Coronary artery (tissue), 2 donors: ENCODE data around the gene PIGQ.

ENCODE experiments used
- DNase-seq: peaks from one replicate; pipeline ENCODE4 v3.0.0-alpha.2; 2017; ENCODE audit warnings: low spot score
- H3K27ac ChIP-seq, 2 donors: fragments of 200-600 bp; sonication (generic); one replicate each; pipeline ENCODE4 v1.5.1; 2016 to 2019
- H3K4me3 ChIP-seq: fragments of 200-600 bp; sonication (generic); 2 replicates; pipeline ENCODE4 v1.5.1; 2016; ENCODE audit warnings: mild to moderate bottlenecking, moderate library complexity
- TF ChIP-seq, protein P1 (sequence below): fragments of 200-600 bp; sonication (generic); IDR thresholded peaks from one replicate; pipeline ENCODE4 v1.5.1; 2019; ENCODE audit warnings: antibody characterized with exemption

Gene PIGQ

DNA sequence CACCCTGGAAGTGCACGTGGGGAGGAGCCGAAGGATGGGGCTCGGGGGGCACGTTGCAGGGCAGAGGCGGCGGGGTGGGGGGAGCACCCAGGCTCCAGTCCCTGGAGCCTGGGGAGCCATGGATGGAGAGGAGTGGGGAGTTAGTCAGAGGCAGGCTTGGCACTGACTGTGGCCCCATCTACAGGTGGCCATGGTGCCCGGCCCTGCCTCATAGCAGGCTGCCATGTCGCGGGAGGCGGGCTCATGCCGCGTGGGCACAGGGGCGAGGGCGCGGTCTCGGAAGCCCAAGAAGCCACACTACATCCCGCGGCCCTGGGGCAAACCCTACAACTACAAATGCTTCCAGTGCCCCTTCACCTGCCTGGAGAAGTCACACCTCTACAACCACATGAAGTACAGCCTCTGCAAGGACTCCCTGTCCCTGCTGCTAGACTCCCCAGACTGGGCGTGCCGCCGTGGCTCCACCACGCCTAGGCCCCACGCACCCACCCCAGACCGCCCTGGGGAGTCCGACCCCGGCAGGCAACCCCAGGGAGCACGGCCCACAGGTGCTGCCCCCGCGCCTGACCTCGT lies 6.6 kb upstream of the PIGQ start:
- DNase-seq = no peak
- H3K4me3 ChIP-seq = no peak overlapping the region
- H3K27ac ChIP-seq = no peak overlapping the region
- TF ChIP-seq, protein P1, sequence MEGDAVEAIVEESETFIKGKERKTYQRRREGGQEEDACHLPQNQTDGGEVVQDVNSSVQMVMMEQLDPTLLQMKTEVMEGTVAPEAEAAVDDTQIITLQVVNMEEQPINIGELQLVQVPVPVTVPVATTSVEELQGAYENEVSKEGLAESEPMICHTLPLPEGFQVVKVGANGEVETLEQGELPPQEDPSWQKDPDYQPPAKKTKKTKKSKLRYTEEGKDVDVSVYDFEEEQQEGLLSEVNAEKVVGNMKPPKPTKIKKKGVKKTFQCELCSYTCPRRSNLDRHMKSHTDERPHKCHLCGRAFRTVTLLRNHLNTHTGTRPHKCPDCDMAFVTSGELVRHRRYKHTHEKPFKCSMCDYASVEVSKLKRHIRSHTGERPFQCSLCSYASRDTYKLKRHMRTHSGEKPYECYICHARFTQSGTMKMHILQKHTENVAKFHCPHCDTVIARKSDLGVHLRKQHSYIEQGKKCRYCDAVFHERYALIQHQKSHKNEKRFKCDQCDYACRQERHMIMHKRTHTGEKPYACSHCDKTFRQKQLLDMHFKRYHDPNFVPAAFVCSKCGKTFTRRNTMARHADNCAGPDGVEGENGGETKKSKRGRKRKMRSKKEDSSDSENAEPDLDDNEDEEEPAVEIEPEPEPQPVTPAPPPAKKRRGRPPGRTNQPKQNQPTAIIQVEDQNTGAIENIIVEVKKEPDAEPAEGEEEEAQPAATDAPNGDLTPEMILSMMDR = no peak

DNA sequence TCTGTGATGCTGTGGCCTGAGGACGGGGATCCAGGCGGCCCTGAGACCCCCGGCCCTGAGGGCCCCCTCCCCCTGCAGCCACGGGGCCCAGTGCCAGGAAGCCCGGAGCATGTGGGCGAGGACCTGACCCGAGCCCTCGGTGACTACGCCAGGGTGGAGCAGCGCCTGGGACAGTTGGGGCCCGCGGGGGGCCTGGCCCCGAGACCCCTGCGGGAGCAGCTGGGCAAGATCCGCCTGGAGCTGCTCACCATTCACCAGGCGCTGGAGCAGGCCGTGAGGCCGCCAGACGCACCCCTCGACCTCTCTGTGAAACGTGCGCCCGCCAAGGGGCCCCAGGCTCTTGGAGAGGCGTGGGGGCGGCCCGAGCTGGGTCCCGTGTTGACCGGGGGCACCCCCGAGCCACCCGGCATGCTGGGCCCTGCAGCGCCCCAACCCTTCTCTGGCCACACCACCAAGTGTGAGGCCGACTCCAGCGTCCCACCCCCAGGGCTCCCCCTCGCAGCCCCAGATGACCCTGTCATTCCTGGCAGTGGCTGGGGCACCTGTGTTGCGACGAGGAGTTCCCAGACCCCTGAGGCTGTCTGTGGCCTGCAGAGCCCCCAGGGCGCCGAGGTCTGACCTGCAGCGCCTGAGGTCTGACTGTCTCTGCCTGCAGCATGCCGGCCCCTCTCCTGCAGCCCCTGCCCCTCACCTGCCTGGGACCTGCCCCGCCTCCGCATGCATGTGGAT lies 4.9 kb upstream of the PIGQ start:
- TF ChIP-seq, protein P1 = no peak
- H3K4me3 ChIP-seq = no peak overlapping the region
- DNase-seq = no peak
- H3K27ac ChIP-seq = no peak overlapping the region

DNA sequence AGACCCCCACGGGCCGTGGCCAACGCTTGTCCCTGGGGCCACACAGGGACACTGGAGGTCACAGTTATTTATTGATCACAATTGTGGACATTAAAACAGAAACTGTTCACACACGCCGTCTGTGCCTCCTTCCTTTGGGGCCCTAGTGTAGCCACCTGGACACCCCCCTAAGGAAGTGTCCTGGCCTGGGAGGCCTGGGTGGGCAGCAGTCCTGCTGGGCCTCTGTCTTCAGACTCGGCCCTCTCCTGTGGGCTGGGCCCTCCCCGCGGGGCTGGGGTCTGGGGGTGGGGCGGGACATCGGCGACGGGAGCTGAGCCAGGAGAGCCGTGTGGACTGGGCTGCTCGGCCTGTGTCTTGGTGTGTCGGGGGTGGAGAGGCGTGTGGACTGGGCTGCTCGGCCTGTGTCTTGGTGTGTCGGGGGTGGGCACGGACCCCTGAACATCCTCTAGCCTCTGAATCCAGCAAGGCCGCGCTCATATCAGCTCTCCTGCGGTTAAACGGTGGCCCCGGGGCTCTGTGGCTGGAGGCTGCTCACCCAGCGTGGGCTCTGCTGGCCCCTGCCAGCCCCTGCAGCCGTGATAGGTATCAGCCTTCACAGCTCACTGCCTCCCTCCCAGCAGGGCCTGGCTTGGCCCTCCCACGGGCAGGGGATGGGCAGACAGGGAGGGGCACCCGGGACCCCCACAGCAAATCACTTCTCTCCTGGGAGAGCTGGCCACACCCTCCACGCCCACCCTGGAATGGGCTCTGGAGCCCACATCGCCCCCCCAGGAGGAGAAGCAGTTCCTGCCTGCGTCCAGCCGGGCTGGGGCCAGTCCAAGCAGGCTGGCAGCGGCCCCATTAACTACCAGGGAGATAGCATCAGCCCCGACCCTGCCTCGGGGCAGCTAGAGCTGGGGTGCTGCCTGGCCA lies 4.1 kb upstream of the PIGQ start:
- DNase-seq = no peak
- TF ChIP-seq, protein P1 = no peak
- H3K27ac ChIP-seq = no peak overlapping the region
- H3K4me3 ChIP-seq = peak overlapping the region; percentile 54

DNA sequence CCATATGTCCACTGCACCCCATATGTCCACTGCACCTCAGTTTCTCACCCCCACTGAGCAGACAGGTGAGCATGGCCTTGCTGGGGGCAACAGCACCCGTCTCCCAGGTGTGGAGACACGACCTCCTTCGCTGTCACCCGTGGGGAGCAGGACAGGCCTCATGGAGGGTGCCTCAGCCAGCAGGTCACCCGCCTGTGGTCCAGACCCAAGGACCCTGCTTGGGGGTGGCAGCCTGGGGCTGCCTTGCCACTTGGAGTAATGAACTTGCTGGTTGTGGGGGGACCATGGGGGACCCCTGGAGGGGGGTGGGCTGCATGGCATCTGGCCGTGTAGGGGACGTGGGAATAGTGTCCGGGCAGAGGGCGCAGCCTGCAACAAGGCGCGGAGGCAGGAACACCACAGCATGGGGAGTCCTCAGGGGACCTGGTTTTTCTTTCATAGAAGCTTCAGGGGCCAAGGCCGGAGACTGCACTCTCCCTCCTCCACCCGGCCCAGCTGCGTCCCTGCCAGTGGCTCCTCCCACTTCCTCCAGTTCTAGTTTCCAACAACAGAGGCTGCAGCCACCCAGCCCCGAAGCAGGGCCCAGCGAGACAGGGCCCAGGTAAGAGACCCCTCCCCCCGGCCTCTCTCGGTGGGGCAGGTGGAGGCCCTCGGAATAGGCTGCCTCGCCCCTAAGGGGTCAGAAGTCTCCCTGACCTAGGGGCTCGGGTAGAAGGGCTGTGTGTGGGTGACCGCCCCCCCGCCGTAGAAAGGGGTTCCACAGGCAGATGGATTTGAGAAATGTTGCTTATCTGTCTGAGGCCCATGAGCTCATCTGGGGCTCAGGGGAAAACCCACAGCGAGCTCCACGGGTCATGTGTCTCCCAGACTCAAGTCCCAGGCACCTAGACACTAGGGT lies 3.0 kb upstream of the PIGQ start, which contains the start of gene NHLRC4:
TSS of gene NHLRC4 (plus strand) at position 531 of the 898 bp plus-strand sequence. CDS start 1,043 bp downstream, outside the sequence.
- Histone ChIP-seq H3K4me3 (peak within 1 kb of the TSS; percentile 54), H3K27ac (peak within 1 kb of the TSS in 1 of 2 donors; percentile 48)

DNA sequence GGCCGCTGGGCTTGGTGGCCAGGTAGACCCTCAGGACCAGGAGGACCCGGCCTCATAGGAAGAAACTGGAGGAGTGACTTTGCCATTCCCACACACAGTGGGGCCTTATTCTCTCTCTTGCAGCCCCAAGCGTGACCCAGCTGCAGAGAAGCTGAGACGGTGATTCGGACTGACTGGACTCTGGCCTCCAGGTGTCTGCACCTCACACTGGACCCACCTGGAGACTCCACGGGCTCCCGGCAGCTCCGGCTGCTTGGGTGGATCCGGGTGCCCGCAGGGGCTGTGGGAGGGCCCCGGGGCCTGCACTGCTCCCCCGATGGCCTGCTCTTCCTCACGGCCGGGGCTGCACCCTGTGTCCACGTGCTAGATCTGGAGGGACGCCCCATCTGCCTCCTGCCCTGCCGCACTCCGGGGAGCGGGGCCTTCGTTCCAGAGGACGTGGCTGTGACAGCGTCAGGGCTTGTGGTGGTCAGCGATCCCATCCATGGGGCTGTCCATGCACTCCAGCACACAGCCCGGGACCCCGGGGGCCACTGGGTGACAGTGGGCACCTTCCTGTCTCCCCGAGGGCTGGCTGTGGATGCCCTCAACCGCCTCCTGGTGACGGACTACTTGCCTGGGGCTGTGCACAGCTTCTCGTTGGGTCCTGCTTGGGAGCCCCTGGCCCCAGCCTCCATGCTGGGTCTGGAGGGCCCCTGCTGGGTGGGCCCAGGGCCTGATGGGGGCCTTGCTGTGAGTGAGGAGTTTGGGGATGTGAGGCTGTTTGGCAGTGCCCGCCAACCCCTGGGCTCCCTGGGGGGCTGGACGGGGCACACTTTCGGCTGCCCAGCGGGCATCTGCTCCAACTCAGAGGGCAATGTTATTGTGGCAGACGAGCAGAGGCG lies 2.2 kb upstream of the PIGQ start:
- H3K4me3 ChIP-seq = peak overlapping the region; percentile 54
- TF ChIP-seq, protein P1 = no peak
- DNase-seq = no peak
- H3K27ac ChIP-seq = peak overlapping the region in 1 of 2 donors; percentile 48

More for the DNA sequence above, 3.0 kb upstream of the PIGQ start, which contains the start of gene NHLRC4:
- TF ChIP-seq, protein P1 = no peak
- DNase-seq = no peak
